Vagina (tissue), 2 donors: ENCODE measurements around the gene PKN3.

Source experiments
- POLR2A ChIP-seq, 2 donors: fragments of 450-650 bp; IDR thresholded peaks; one replicate each; pipeline ENCODE4 v1.6.1; 2017; ENCODE audit warnings: antibody characterized with exemption in 2 of 2, mild to moderate bottlenecking in 2 of 2, moderate library complexity in 2 of 2
- POLR2AphosphoS5 ChIP-seq, 2 donors: sonication (generic); formaldehyde crosslinking; IDR thresholded peaks; one replicate each; pipeline ENCODE4 v1.9.0; 2017; ENCODE audit warnings: antibody characterized with exemption in 2 of 2, mild to moderate bottlenecking in 2 of 2, low read depth in 1 of 2; ENCODE audit not compliant: insufficient read depth in 1 of 2

GRCh38 chr9:128719919-128720605, 17.8 kb downstream of the PKN3 start:
- TF ChIP-seq POLR2AphosphoS5 (IDR thresholded peaks at IDR 0.05; ENCODE audit: insufficient read depth in 1 of 2, low read depth in 1 of 2) (no peak), POLR2A (IDR thresholded peaks at IDR 0.05) (no peak)
